ENCODE measurements around the gene POLG. TPM values are rescaled to one million over a fixed set of nuclear protein-coding genes. Genes with fewer than 3 reads are reported as not detected.

POLG gene
- total and polyA plus RNA-seq, 2 experiments from 2014 or later, result 28.8 to 74.1 TPM

GRCh38 chr15:89374086-89374981 lies 39.7 kb upstream of the POLG start:
- Mint-ChIP-seq H3K27me3 (ENCODE audit: insufficient read depth, low read depth, poor library complexity) (peaks cover 98% of the 10 kb centered on the region), H3K27ac (no peak overlapping the region), H3K9me3 (no peaks in the 10 kb centered on the region; the same call in 2 of the 3 replicates), H3K4me3 (no peak overlapping the region; the same call in 2 of the 3 replicates), H3K36me3 (ENCODE audit: low read depth) (no peaks in the 10 kb centered on the region), H3K4me1 (peaks cover 46% of the 10 kb centered on the region)
- Histone ChIP-seq H3K9me2 (ENCODE audit: insufficient read depth) (no peaks in the 10 kb centered on the region), H2AFZ (no peak overlapping the region), H3F3A (replicated peaks; ENCODE audit: low read depth) (peaks cover 30% of the 10 kb centered on the region), H3K79me2 (replicated peaks; ENCODE audit: insufficient read depth) (no peaks in the 10 kb centered on the region), H3K27ac (ENCODE audit: low read depth) (no peak overlapping the region), H3K27me3 (ENCODE audit: insufficient read depth) (peaks cover 100% of the 10 kb centered on the region), H3K4me3 (no peak overlapping the region; the same call in 1 of the 2 replicates), H3K4me2 (peak overlapping the region; percentile 55), H3K36me3 (ENCODE audit: insufficient read depth) (no peaks in the 10 kb centered on the region), H4K20me1 (replicated peaks; ENCODE audit: insufficient read depth) (peaks cover 41% of the 10 kb centered on the region), H3K4me1 (ENCODE audit: insufficient read depth) (peaks cover 67% of the 10 kb centered on the region)
- TF ChIP-seq CREB1 (CRISPR knock-in tag; IDR thresholded peaks at IDR 0.05; ENCODE audit: low read depth), result no peak
- TF ChIP-seq NANOG (IDR thresholded peaks at IDR 0.05; ENCODE audit: borderline replicate concordance), result peak; percentile 24; the same call in 1 of the 2 replicates
- TF ChIP-seq EZH2 (IDR thresholded peaks at IDR 0.05; ENCODE audit: low read depth, unreplicated experiment), result peak; percentile 86
- no peak for ATAC-seq
- DNase-seq (ENCODE audit: low spot score), result peak; percentile 51

- no peaks in the 10 kb centered on the region for H3K36me3 Mint-ChIP-seq (ENCODE audit: low read depth)
- Histone ChIP-seq H3K36me3 (ENCODE audit: insufficient read depth) (no peaks in the 10 kb centered on the region), H3K27me3 (ENCODE audit: insufficient read depth) (peaks cover 100% of the 10 kb centered on the region), H2AFZ (no peak overlapping the region), H4K20me1 (replicated peaks; ENCODE audit: insufficient read depth) (peaks cover 45% of the 10 kb centered on the region), H3K4me2 (peak overlapping the region; percentile 71; the same call in 1 of the 2 replicates), H3K79me2 (replicated peaks; ENCODE audit: insufficient read depth) (no peaks in the 10 kb centered on the region), H3K9me2 (ENCODE audit: insufficient read depth) (no peaks in the 10 kb centered on the region), H3F3A (replicated peaks; ENCODE audit: low read depth) (peaks cover 31% of the 10 kb centered on the region), H3K4me1 (ENCODE audit: insufficient read depth) (peaks cover 67% of the 10 kb centered on the region), H3K27ac (ENCODE audit: low read depth) (no peak overlapping the region), H3K4me3 (peak overlapping the region; percentile 48; the same call in 1 of the 2 replicates)
- no peaks in the 10 kb centered on the region; the same call in 2 of the 3 replicates for H3K9me3 Mint-ChIP-seq
- no peak overlapping the region for H3K27ac Mint-ChIP-seq
- H3K4me3 Mint-ChIP-seq, result peak overlapping the region; percentile 39; the same call in 1 of the 3 replicates
- H3K27me3 Mint-ChIP-seq (ENCODE audit: insufficient read depth, low read depth, poor library complexity), result peaks cover 98% of the 10 kb centered on the region
- DNase-seq (ENCODE audit: low spot score) (no peak), ATAC-seq (no peak)
- peaks cover 43% of the 10 kb centered on the region for H3K4me1 Mint-ChIP-seq
- TF ChIP-seq CREB1 (CRISPR knock-in tag; IDR thresholded peaks at IDR 0.05; ENCODE audit: low read depth) (no peak), EZH2 (IDR thresholded peaks at IDR 0.05; ENCODE audit: low read depth, unreplicated experiment) (peak; percentile 89), EZH2phosphoT487 (IDR thresholded peaks at IDR 0.05; ENCODE audit: unreplicated experiment) (peak; percentile 46)
Measured at GRCh38 chr15:89372069-89372935, 37.7 kb upstream of the POLG start.

All from GM23338 (cell line).